Measurements from ENCODE around the gene HPSE2.

- TF ChIP-seq CTCF (IDR thresholded peaks at IDR 0.05 in 2 of 3, conservative IDR thresholded peaks at IDR 0.05 in 1 of 3; ENCODE audit: borderline replicate concordance in 1 of 3, insufficient read depth in 1 of 3, low read depth in 2 of 3, low read length in 2 of 3) (0 out of 6 replicates have a peak, but pooled peaks of 1 of the 3 experiments have one; percentile 1), EZH2 (IDR thresholded peaks at IDR 0.05) (no peak), EGR1 (IDR thresholded peaks at IDR 0.05; ENCODE audit: low read depth) (no peak)
Observed at GRCh38 chr10:98424295-98425254, 811.1 kb downstream of the HPSE2 start.

All from HCT116 (cell line).